Measurements from ENCODE around the gene SDF2.

SDF2 gene

GRCh38 chr17:28598389-28598788 is 63.3 kb downstream of the SDF2 start:
- TF ChIP-seq CTCF (IDR thresholded peaks at IDR 0.05; ENCODE audit: low read depth, low read length): no peak
- no peak for DNase-seq (ENCODE audit: extremely low read depth, low read depth)

Measured in AG09319 (cell line).